Thoracic aorta (tissue), 2 donors: Measurements from ENCODE around the gene NRP1. TPM values are rescaled to one million over a fixed set of nuclear protein-coding genes. Genes with fewer than 3 reads are reported as not detected.

Experiments used
- ATAC-seq: fragments of 150-250 bp; one replicate; pipeline ENCODE4 v1.8.0; 2017; ENCODE audit warnings: low read depth; ENCODE audit not compliant: insufficient number of reproducible peaks, low FRiP score
- DNase-seq: peaks from one replicate; pipeline ENCODE4 v3.0.0-alpha.2; 2020; ENCODE audit warnings: low spot score
- H3K27ac ChIP-seq, 2 donors: fragments of 200-600 bp; sonication (generic); 1 replicate in 1 of 2; 2 replicates in 1 of 2; pipeline ENCODE4 v1.5.1; 2016; ENCODE audit warnings: mild to moderate bottlenecking in 2 of 2, moderate library complexity in 2 of 2
- H3K27me3 ChIP-seq: fragments of 200-600 bp; sonication (generic); replicated peaks from 2 replicates; pipeline ENCODE4 v1.6.0; 2016; ENCODE audit warnings: mild to moderate bottlenecking; ENCODE audit not compliant: insufficient read depth
- H3K36me3 ChIP-seq: fragments of 200-600 bp; sonication (generic); one replicate; pipeline ENCODE4 v1.5.1; 2016
- H3K4me1 ChIP-seq, 2 donors: fragments of 200-600 bp; sonication (generic); 1 replicate in 1 of 2; 2 replicates in 1 of 2; pipeline versions ENCODE4 v1.5.1 to v1.6.0; 2016; ENCODE audit warnings: low read depth in 2 of 2, mild to moderate bottlenecking in 1 of 2; ENCODE audit not compliant: control insufficient read depth in 1 of 2
- H3K4me3 ChIP-seq: fragments of 200-600 bp; sonication (generic); 2 replicates; pipeline ENCODE4 v1.5.1; 2016; ENCODE audit warnings: mild to moderate bottlenecking
- H3K9me3 ChIP-seq: fragments of 200-600 bp; sonication (generic); 2 replicates; pipeline ENCODE4 v1.5.1; 2016
- CTCF ChIP-seq: fragments of 200-600 bp; sonication (generic); IDR thresholded peaks from one replicate; pipeline ENCODE4 v1.5.1; 2019; ENCODE audit warnings: antibody characterized with exemption
- total RNA-seq, 2 donors: library from RNA; depleted of rRNA; stranded (reverse); fragments of >200 nt; gene quantifications; one replicate each; pipeline versions ENCODE4 v1.1.0 to v1.2.3, GENCODE V29; 2016

The NRP1 gene
- total RNA-seq, 2 donors from 2014 or later, result 66.9 to 117 TPM

GRCh38 chr10:33358016-33358415 is 23.5 kb upstream of the NRP1 start:
- no peak overlapping the region for H3K27ac ChIP-seq
- DNase-seq (no peak), ATAC-seq (no peak)
- H3K9me3 ChIP-seq, result no peaks in the 10 kb centered on the region
- H3K4me3 ChIP-seq, result no peak overlapping the region
- H3K36me3 ChIP-seq, result no peaks in the 10 kb centered on the region
- no peaks in the 10 kb centered on the region for H3K27me3 ChIP-seq
- no peaks in the 10 kb centered on the region for H3K4me1 ChIP-seq
- TF ChIP-seq CTCF, result no peak

DNA sequence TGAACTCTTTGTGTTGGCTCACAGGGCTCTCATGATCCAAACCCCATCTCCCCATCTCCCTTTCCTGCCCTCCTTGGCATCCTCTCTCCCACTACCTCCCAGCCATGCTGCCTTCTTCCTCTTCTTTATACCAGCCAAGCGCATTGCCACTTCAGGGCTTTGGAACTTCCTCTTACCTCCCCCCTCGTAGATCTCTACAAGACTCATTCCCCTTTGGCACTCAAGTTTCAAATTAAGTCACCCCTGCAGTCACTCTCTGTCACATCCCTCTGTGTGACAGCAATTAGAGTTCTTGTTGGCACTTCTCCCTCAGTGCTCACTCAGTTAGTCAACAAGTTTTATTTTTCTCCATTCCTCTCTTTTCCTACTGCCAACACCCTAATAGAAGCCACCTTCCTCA is 20.8 kb upstream of the NRP1 start:
- no peaks in the 10 kb centered on the region for H3K4me1 ChIP-seq
- ATAC-seq (no peak), DNase-seq (no peak)
- no peaks in the 10 kb centered on the region for H3K27me3 ChIP-seq
- no peaks in the 10 kb centered on the region for H3K9me3 ChIP-seq
- H3K4me3 ChIP-seq, result no peak overlapping the region
- H3K27ac ChIP-seq, result no peak overlapping the region
- TF ChIP-seq CTCF, result no peak
- H3K36me3 ChIP-seq, result no peaks in the 10 kb centered on the region

- Histone ChIP-seq H3K27me3 (no peaks in the 10 kb centered on the region), H3K9me3 (no peaks in the 10 kb centered on the region), H3K4me3 (no peak overlapping the region), H3K36me3 (no peaks in the 10 kb centered on the region), H3K4me1 (no peaks in the 10 kb centered on the region), H3K27ac (no peak overlapping the region)
- no peak for ATAC-seq
- no peak for TF ChIP-seq CTCF
- no peak for DNase-seq
These were observed 19.4 kb upstream of the NRP1 start for GRCh38 chr10:33353853-33354252.

GRCh38 chr10:33353334-33353733 is 18.9 kb upstream of the NRP1 start:
- no peak for DNase-seq
- no peak for ATAC-seq
- no peak overlapping the region for H3K4me3 ChIP-seq
- no peaks in the 10 kb centered on the region for H3K36me3 ChIP-seq
- no peaks in the 10 kb centered on the region for H3K4me1 ChIP-seq
- no peaks in the 10 kb centered on the region for H3K27me3 ChIP-seq
- H3K27ac ChIP-seq, result no peak overlapping the region
- no peak for TF ChIP-seq CTCF
- H3K9me3 ChIP-seq, result no peaks in the 10 kb centered on the region

- no peak for ATAC-seq
- H3K36me3 ChIP-seq, result no peaks in the 10 kb centered on the region
- no peak for TF ChIP-seq CTCF
- H3K27ac ChIP-seq, result no peak overlapping the region
- H3K27me3 ChIP-seq, result no peaks in the 10 kb centered on the region
- H3K9me3 ChIP-seq, result no peaks in the 10 kb centered on the region
- no peak overlapping the region for H3K4me3 ChIP-seq
- H3K4me1 ChIP-seq, result no peaks in the 10 kb centered on the region
- DNase-seq, result no peak
These were observed 18.1 kb upstream of the NRP1 start for GRCh38 chr10:33352615-33353014.
